ENCODE data around the gene LRRC43. TPM values are rescaled to one million over a fixed set of nuclear protein-coding genes. Genes with fewer than 3 reads are reported as not detected.

LRRC43 gene
- 0.57 and 2.0 TPM in 2 replicates for total RNA-seq

GRCh38 chr12:122182887-122183587, at the start of gene LRRC43:
TSS of gene LRRC43 (plus strand) at chr12:122183123. CDS start at chr12:122183145, 22 bp downstream.

GRCh38 chr12:122174155-122174845, 8.6 kb upstream of the LRRC43 start, which contains the start of gene IL31:
TSS of gene IL31 (minus strand) at chr12:122174221. CDS start at chr12:122174172, 49 bp downstream.

DNA sequence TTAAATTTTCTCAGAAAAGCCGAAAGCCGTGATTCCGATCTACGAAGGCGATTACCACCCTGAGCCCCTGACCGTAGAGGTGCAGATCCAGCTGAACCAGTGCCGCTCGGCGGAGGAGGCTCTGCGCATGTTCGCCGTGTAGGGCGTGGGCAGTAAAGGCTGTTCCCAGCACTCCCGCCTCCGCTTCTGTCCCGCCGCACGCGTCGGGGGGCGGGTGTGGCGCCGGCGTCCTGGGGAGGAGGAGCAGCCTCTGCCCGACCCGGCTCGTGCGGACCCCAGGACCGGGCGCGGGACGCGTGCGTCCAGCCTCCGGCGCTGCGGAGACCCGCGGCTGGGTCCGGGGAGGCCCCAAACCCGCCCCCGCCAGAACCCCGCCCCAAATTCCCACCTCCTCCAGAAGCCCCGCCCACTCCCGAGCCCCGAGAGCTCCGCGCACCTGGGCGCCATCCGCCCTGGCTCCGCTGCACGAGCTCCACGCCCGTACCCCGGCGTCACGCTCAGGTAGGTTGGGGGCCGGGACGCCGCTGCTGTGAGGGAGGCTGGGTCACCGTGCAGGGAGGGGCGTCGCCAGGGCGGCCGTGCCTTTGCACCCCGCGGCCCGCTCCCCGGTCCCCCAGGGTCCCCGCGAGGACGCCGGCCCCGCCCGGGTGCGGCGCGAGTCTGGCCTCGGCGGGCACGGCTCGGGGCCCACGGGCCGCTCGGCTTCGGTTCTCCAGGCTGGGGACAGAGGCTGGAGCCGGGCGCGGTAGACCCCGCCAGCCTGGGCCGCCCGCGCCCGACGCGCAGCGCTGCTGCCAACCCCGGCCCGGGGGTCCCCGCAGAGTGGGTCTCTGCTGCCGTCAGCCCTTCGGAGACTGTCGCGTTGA, 20.6 kb downstream of the LRRC43 start, which contains the start of gene B3GNT4:
Gene B3GNT4, plus strand, starts transcription at position 409 of the 866 bp plus-strand sequence. CDS start 910 bp downstream, outside the sequence.

GRCh38 chr12:122225683-122226365, 42.9 kb downstream of the LRRC43 start, which contains the start of gene DIABLO:
TSS of gene DIABLO (minus strand) at chr12:122226052. CDS start at chr12:122226014, 38 bp downstream.

Small RNA genes lying within 50 kb of the gene (small RNA-seq; reads per million reads assigned to genes)
- gene DIABLO, result 0.84 reads per million, percentile 12 among the genes with 10 or more reads in this experiment

Other genes starting within 250 kb of the LRRC43 start
- 7.0 and 10.6 TPM in 2 replicates for gene BCL7A, start 161.2 kb upstream of the LRRC43 start, total RNA-seq
- 28.8 and 32.8 TPM in 2 replicates for gene MLXIP, start 104.4 kb upstream of the LRRC43 start, total RNA-seq
- not detected in 2 replicates for gene IL31, start 8.9 kb upstream of the LRRC43 start, total RNA-seq
- not detected in 2 replicates for gene B3GNT4, start 20.6 kb downstream of the LRRC43 start, total RNA-seq
- 49.3 and 62.8 TPM in 2 replicates for gene DIABLO, start 42.9 kb downstream of the LRRC43 start, total RNA-seq
- gene VPS33A, start 83.4 kb downstream of the LRRC43 start, total RNA-seq, result 22.5 and 23.8 TPM in 2 replicates
- gene CLIP1, start 239.5 kb downstream of the LRRC43 start, total RNA-seq, result 70.4 and 86.7 TPM in 2 replicates

Data from thoracic aorta endothelial cell (primary cell).